H1 (cell line): Measurements from ENCODE around the gene MALT1. TPM values are rescaled to one million over a fixed set of nuclear protein-coding genes. Genes with fewer than 3 reads are reported as not detected.

ENCODE experiments used
- CTCF ChIA-PET: fragments of 300-600 bp; sonication (Branson Sonifier 250); formaldehyde crosslinking; loops from one replicate; lab custom pipeline; 2021; ENCODE audit not compliant: partially characterized antibody; lab: Charles Lee
- POLR2A ChIA-PET: fragments of 300-600 bp; sonication (Branson Sonifier 250); formaldehyde crosslinking; loops from one replicate; lab custom pipeline; 2021; ENCODE audit warnings: inconsistent platforms; ENCODE audit not compliant: partially characterized antibody; lab: Charles Lee
- DNase-seq, 2 experiments: peaks; one replicate each; pipeline versions ENCODE4 v3.0.0 to v3.0.0-alpha.2; 2010 to 2022; ENCODE audit warnings: low spot score in 2 of 2, low read depth in 1 of 2, mixed read lengths in 1 of 2
- FAIRE-seq: peaks from 2 replicates; lab custom pipeline; 2011; peaks lifted over from hg19 to GRCh38; lab: Jason Lieb, UNC
- H2AFZ ChIP-seq: 2 replicates; pipeline ENCODE4 v1.8.1; 2012; ENCODE audit warnings: low read length, inconsistent platforms
- H2AK5ac ChIP-seq: 2 replicates; pipeline ENCODE4 v1.6.1; 2013; ENCODE audit warnings: low read depth, low read length
- H2BK120ac ChIP-seq: replicated peaks from 2 replicates; pipeline ENCODE3; 2013; ENCODE audit warnings: low read depth, low read length, inconsistent platforms
- H2BK12ac ChIP-seq: 2 replicates; pipeline ENCODE4 v1.6.1; 2013; ENCODE audit warnings: low read depth, low read length
- H2BK15ac ChIP-seq: 2 replicates; pipeline ENCODE4 v1.6.1; 2013; ENCODE audit warnings: low read length
- H2BK20ac ChIP-seq: 2 replicates; pipeline ENCODE4 v1.6.1; 2013; ENCODE audit warnings: low read length
- H2BK5ac ChIP-seq: 2 replicates; pipeline ENCODE4 v1.6.1; 2013; ENCODE audit warnings: low read depth, low read length
- H3K14ac ChIP-seq: 2 replicates; pipeline ENCODE4 v1.6.1; 2013; ENCODE audit warnings: inconsistent platforms; ENCODE audit not compliant: insufficient read length
- H3K18ac ChIP-seq: 2 replicates; pipeline ENCODE4 v1.6.1; 2013; ENCODE audit warnings: low read length; ENCODE audit errors: extremely low read depth
- H3K23ac ChIP-seq: 2 replicates; pipeline ENCODE4 v1.6.1; 2013; ENCODE audit warnings: inconsistent platforms; ENCODE audit not compliant: insufficient read length
- H3K23me2 ChIP-seq: 2 replicates; pipeline ENCODE4 v1.6.1; 2013; ENCODE audit warnings: low read depth, low read length
- H3K27ac ChIP-seq: 2 replicates; pipeline ENCODE4 v1.6.1; 2011; ENCODE audit warnings: low read depth, low read length, inconsistent platforms
- H3K27me3 ChIP-seq, 4 experiments: replicated peaks in 1 of 4; 1 replicate in 1 of 4; 2 replicates in 3 of 4; pipeline versions ENCODE4 v1.6.1 to v1.8.1; 2011 to 2013; ENCODE audit warnings: low read length in 3 of 4, mild to moderate bottlenecking in 3 of 4, inconsistent platforms in 2 of 4, mixed read lengths in 2 of 4, moderate library complexity in 1 of 4; ENCODE audit not compliant: control insufficient read depth in 3 of 4, insufficient read depth in 3 of 4; ENCODE audit errors: extremely low read depth in 1 of 4
- H3K36me3 ChIP-seq, 4 experiments: 2 replicates each; pipeline versions ENCODE4 v1.6.1 to v1.8.1; 2011 to 2013; ENCODE audit warnings: mild to moderate bottlenecking in 4 of 4, low read length in 3 of 4, moderate library complexity in 2 of 4, control low read depth in 1 of 4, inconsistent platforms in 1 of 4; ENCODE audit not compliant: insufficient read depth in 4 of 4, control insufficient read depth in 2 of 4
- H3K4ac ChIP-seq: replicated peaks from 2 replicates; pipeline ENCODE3; 2013; ENCODE audit warnings: low read length, low read depth, mixed read lengths, inconsistent platforms; ENCODE audit not compliant: insufficient read length
- H3K4me1 ChIP-seq, 4 experiments: replicated peaks in 1 of 4; 1 replicate in 1 of 4; 2 replicates in 3 of 4; pipeline versions ENCODE4 v1.6.1 to v1.8.1; 2011 to 2013; ENCODE audit warnings: low read length in 3 of 4, inconsistent platforms in 2 of 4, mixed read lengths in 1 of 4; ENCODE audit not compliant: insufficient read depth in 4 of 4, control insufficient read depth in 3 of 4
- H3K4me2 ChIP-seq, 2 experiments: 2 replicates each; pipeline versions ENCODE4 v1.6.1 to v1.8.1; 2011 to 2013; ENCODE audit warnings: low read depth in 2 of 2, low read length in 2 of 2, control low read depth in 1 of 2, inconsistent platforms in 1 of 2, mild to moderate bottlenecking in 1 of 2; ENCODE audit not compliant: insufficient read depth in 1 of 2
- H3K4me3 ChIP-seq, 4 experiments: fragments of 200-600, 300-600 bp in 1 of 4; sonication (generic), shearing (Covaris generic), sonication (Bioruptor Twin) in 1 of 4; 2 replicates each; pipeline versions ENCODE4 v1.5.1 to v1.8.1; 2011 to 2016; ENCODE audit warnings: low read length in 4 of 4, low read depth in 3 of 4, control low read depth in 2 of 4, inconsistent platforms in 2 of 4, mild to moderate bottlenecking in 2 of 4, mixed read lengths in 1 of 4, moderate library complexity in 1 of 4; ENCODE audit not compliant: insufficient read depth in 2 of 4; ENCODE audit errors: extremely low read depth in 1 of 4
- H3K56ac ChIP-seq: replicated peaks from 2 replicates; pipeline ENCODE3; 2013; ENCODE audit warnings: low read depth, mild to moderate bottlenecking, mixed read lengths, low read length, inconsistent platforms; ENCODE audit not compliant: insufficient read length
- H3K79me1 ChIP-seq: 2 replicates; pipeline ENCODE4 v1.6.1; 2013; ENCODE audit warnings: low read depth, low read length, control low read depth
- H3K79me2 ChIP-seq, 2 experiments: 2 replicates each; pipeline versions ENCODE4 v1.6.1 to v1.8.1; 2012 to 2013; ENCODE audit warnings: low read length in 2 of 2, mild to moderate bottlenecking in 2 of 2, inconsistent platforms in 1 of 2; ENCODE audit not compliant: insufficient read depth in 2 of 2, control insufficient read depth in 1 of 2
- H3K9ac ChIP-seq, 4 experiments: replicated peaks in 1 of 4; 1 replicate in 1 of 4; 2 replicates in 3 of 4; pipeline versions ENCODE4 v1.6.1 to v1.8.1; 2011 to 2013; ENCODE audit warnings: low read depth in 3 of 4, low read length in 3 of 4, control low read depth in 2 of 4, mild to moderate bottlenecking in 2 of 4, moderate library complexity in 2 of 4, inconsistent platforms in 1 of 4; ENCODE audit errors: extremely low read depth in 1 of 4
- H3K9me3 ChIP-seq, 2 experiments: 2 replicates each; pipeline versions ENCODE4 v1.6.1 to v1.8.1; 2012 to 2013; ENCODE audit warnings: mild to moderate bottlenecking in 2 of 2, moderate library complexity in 2 of 2, control low read depth in 1 of 2, inconsistent platforms in 1 of 2, low read depth in 1 of 2, low read length in 1 of 2, mixed read lengths in 1 of 2; ENCODE audit not compliant: insufficient read depth in 2 of 2
- H4K20me1 ChIP-seq, 2 experiments: replicated peaks in 1 of 2; 2 replicates each; pipeline versions ENCODE3 to v1.8.1; 2011 to 2013; ENCODE audit warnings: inconsistent platforms in 2 of 2, low read length in 2 of 2, mild to moderate bottlenecking in 1 of 2; ENCODE audit not compliant: insufficient read depth in 2 of 2, control insufficient read depth in 1 of 2
- H4K5ac ChIP-seq: 2 replicates; pipeline ENCODE4 v1.6.1; 2013; ENCODE audit warnings: low read length, low read depth, mixed read lengths, inconsistent platforms; ENCODE audit not compliant: insufficient read length
- H4K8ac ChIP-seq: 2 replicates; pipeline ENCODE4 v1.8.0; 2013; ENCODE audit warnings: mild to moderate bottlenecking, moderate library complexity, low read length, inconsistent platforms; ENCODE audit not compliant: insufficient read depth; ENCODE audit errors: extremely low read depth
- H4K91ac ChIP-seq: replicated peaks from 2 replicates; pipeline ENCODE3; 2013; ENCODE audit warnings: low read length, mixed read lengths, inconsistent platforms; ENCODE audit not compliant: insufficient read length
- ASH2L ChIP-seq: fragments of 200-600, 300-600 bp; sonication (generic); IDR thresholded peaks from one replicate; pipeline ENCODE4 v1.7.1; 2017; ENCODE audit warnings: low read length
- ATF2 ChIP-seq: IDR thresholded peaks from 2 replicates; pipeline ENCODE4 v1.6.1; 2012; ENCODE audit warnings: low read length, inconsistent platforms
- CHD2 ChIP-seq: IDR thresholded peaks from 2 replicates; pipeline ENCODE4 v1.6.1; 2012; ENCODE audit warnings: low read length, improper control_type of control experiment
- JUND ChIP-seq: IDR thresholded peaks from 2 replicates; pipeline ENCODE4 v1.6.1; 2011; ENCODE audit warnings: mild to moderate bottlenecking, improper control_type of control experiment, low read length
- MAFK ChIP-seq: IDR thresholded peaks from 2 replicates; pipeline ENCODE4 v1.6.1; 2012; ENCODE audit warnings: low read depth, mild to moderate bottlenecking, improper control_type of control experiment, low read length
- RFX5 ChIP-seq: IDR thresholded peaks from 2 replicates; pipeline ENCODE4 v1.6.1; 2011; ENCODE audit warnings: low read depth, low read length, improper control_type of control experiment, borderline replicate concordance
- SIN3A ChIP-seq, 2 experiments: IDR thresholded peaks in 1 of 2; conservative IDR thresholded peaks in 1 of 2; 2 replicates each; pipeline ENCODE4 v1.6.1; 2011 to 2012; ENCODE audit warnings: low read length in 2 of 2, improper control_type of control experiment in 1 of 2, low read depth in 1 of 2, mild to moderate bottlenecking in 1 of 2
- SP2 ChIP-seq: IDR thresholded peaks from 2 replicates; pipeline ENCODE4 v1.6.1; 2012; ENCODE audit warnings: mild to moderate bottlenecking, low read length, inconsistent platforms
- SUZ12 ChIP-seq: fragments of 200-600 bp; sonication (generic); IDR thresholded peaks from 2 replicates; pipeline ENCODE4 v1.6.1; 2012; ENCODE audit warnings: mild to moderate bottlenecking, inconsistent platforms, low read length, moderate library complexity, mixed read lengths
- TAF7 ChIP-seq: optimal IDR thresholded peaks from 2 replicates; pipeline ENCODE3; 2011; ENCODE audit warnings: low read depth, mild to moderate bottlenecking, inconsistent platforms, low read length, moderate library complexity, borderline replicate concordance
- TEAD4 ChIP-seq: IDR thresholded peaks from 2 replicates; pipeline ENCODE4 v1.6.1; 2012; ENCODE audit warnings: low read depth, low read length, inconsistent platforms, mixed read lengths
- ZNF274 ChIP-seq: IDR thresholded peaks from 2 replicates; pipeline ENCODE4 v1.7.0; 2012; ENCODE audit warnings: low read length, borderline replicate concordance; ENCODE audit errors: extremely low read depth
- WGBS, 2 experiments: shearing (Covaris generic) in 1 of 2; methylation state at CpG; one replicate each; pipeline versions ENCODE4 v1.1.6 to v1.1.7; 2013 to 2015; ENCODE audit warnings: low lambda C conversion rate in 2 of 2, mixed read lengths in 2 of 2, inconsistent platforms in 1 of 2, low coverage in 1 of 2, missing lambda C conversion rate in 1 of 2; ENCODE audit not compliant: insufficient replicate concordance in 2 of 2, insufficient coverage in 1 of 2, insufficient read length in 1 of 2; ENCODE audit errors: extremely low coverage in 1 of 2, missing lambda C conversion rate in 1 of 2; 5-methylcytosine and 5-hydroxymethylcytosine counted together
- polyA plus RNA-seq, 7 experiments: library from polyadenylated mRNA; depleted of rRNA in 3 of 7; stranded (reverse) in 5 of 7; unstranded in 2 of 7; fragments of >200 nt in 5 of 7; fragments of 200-250 nt in 2 of 7; gene quantifications; 1 replicate in 5 of 7; 2 replicates in 1 of 7; 4 replicates in 1 of 7; pipeline versions ENCODE4 v1.2.1 to v1.2.3, GENCODE V29; 2011 to 2013; ENCODE audit warnings: missing spikeins in 2 of 7, mixed read lengths in 2 of 7
- total RNA-seq: library from RNA; stranded (reverse); fragmentation: NEBNext Ultra II Directional; extraction: Animal tissue kit (Norgen Biotek cat#: 25700); gene quantifications from 2 replicates; pipeline ENCODE4 v1.2.1, GENCODE V29; 2021

Gene MALT1
- total and polyA plus RNA-seq, 2 of the 8 experiments (the other 6 are each of a cell fraction or from before 2014, with no cell fraction given): 10.7 to 25.9 TPM

- no peak overlapping the region for H3K56ac ChIP-seq
- no peak overlapping the region for H3K9ac ChIP-seq
- DNase-seq: peak in 1 of 2 experiments; percentile 7
- H3K27ac ChIP-seq: no peak overlapping the region
- no peak overlapping the region for H3K4me2 ChIP-seq
- ChIA-PET CTCF (interaction anchor here (0.6 to 2.1 kb wide), 2 partner anchors 96 to 138 kb away, joined by 3 to 8 read pairs; no protein-coding TSS in a partner anchor), POLR2A (no interaction called here)
- no peak overlapping the region for H3K23ac ChIP-seq
- H3K79me1 ChIP-seq: no peaks in the 10 kb centered on the region
- no peak for TF ChIP-seq SIN3A (conservative IDR thresholded peaks at IDR 0.05 in 1 of 2, IDR thresholded peaks at IDR 0.05 in 1 of 2; ENCODE audit: low read depth in 1 of 2, low read length in 2 of 2)
- TF ChIP-seq ZNF274: no peak
- TF ChIP-seq JUND: no peak
- no peak for TF ChIP-seq ASH2L
- no peak for TF ChIP-seq SP2
- no peak for TF ChIP-seq MAFK
- TF ChIP-seq RFX5: no peak
- no peak for TF ChIP-seq SUZ12
- TF ChIP-seq TEAD4: no peak
- no peak for TF ChIP-seq ATF2
- TF ChIP-seq CHD2: no peak
- no peak for TF ChIP-seq TAF7
- no peak overlapping the region for H3K4ac ChIP-seq
- H3K27me3 ChIP-seq: no peaks in the 10 kb centered on the region
- H2BK15ac ChIP-seq: no peak overlapping the region
- 79% methylated on average over 2 of the region's 2 CpGs; no CpG with 5 or more reads in 1 of the 2 experiments for WGBS, 2 experiments
- H4K91ac ChIP-seq: no peak overlapping the region
- no peak overlapping the region for H3K4me3 ChIP-seq
- no peaks in the 10 kb centered on the region for H3K36me3 ChIP-seq
- no peaks in the 10 kb centered on the region for H4K20me1 ChIP-seq
- H2BK5ac ChIP-seq: no peak overlapping the region
- peaks cover 8% of the 10 kb centered on the region for H3K23me2 ChIP-seq
- H3K79me2 ChIP-seq: peaks cover 0 to 11% of the 10 kb centered on the region in 2 experiments; a peak in 2 of 4 replicates
- H4K8ac ChIP-seq: no peak overlapping the region
- no peak overlapping the region for H2AK5ac ChIP-seq
- no peak overlapping the region for H4K5ac ChIP-seq
- no peak overlapping the region for H3K18ac ChIP-seq
- no peak for FAIRE-seq
- no peak overlapping the region for H2BK12ac ChIP-seq
- no peak overlapping the region for H3K14ac ChIP-seq
- H2BK120ac ChIP-seq: no peak overlapping the region
- H2AFZ ChIP-seq: no peak overlapping the region
- H3K4me1 ChIP-seq: peaks cover 0 to 5% (median 2%) of the 10 kb centered on the region in 4 experiments; a peak in 4 of 7 replicates
- H3K9me3 ChIP-seq: no peaks in the 10 kb centered on the region
- no peak overlapping the region for H2BK20ac ChIP-seq
Measured at GRCh38 chr18:58668211-58668610, 3.1 kb upstream of the MALT1 start.
